Limb (tissue), 2 donors: ENCODE results near the gene AQR.
"Not testable (repeated sequence)": the region's sequence is repeated elsewhere in the genome, so short reads cannot be mapped to it uniquely, and the experiment has no call there.

Experiments
- DNase-seq, 2 donors: peaks; one replicate each; pipeline ENCODE4 v3.0.0-alpha.2; 2016; ENCODE audit errors: extremely low spot score in 2 of 2

AQR gene

GRCh38 chr15:34969340-34970097 lies at the start of gene AQR:
Gene AQR (minus strand): TSS chr15:34969742. CDS start chr15:34969613, 129 bp downstream.
- DNase-seq = peak; percentile 92 to 97

DNA sequence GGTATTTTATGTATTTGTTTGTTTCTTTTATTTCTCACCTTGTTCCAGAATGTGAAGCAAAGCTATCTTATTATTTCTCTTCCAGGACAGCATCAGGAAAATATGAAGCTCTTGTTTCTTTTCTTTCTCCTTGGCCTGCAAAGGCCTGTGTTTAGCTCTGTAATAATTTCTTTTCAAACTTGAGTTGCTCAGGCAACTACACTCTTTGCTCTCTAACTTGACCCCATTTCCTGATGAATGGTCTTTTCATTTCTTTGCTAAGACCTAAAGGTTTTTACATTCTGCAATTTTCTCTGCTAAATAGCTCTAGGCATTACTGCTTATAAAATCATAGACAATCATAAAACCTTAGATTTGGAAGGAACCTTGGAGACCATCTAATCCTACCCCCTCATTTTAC lies 44.7 kb upstream of the AQR start:
- no peak for DNase-seq

DNA sequence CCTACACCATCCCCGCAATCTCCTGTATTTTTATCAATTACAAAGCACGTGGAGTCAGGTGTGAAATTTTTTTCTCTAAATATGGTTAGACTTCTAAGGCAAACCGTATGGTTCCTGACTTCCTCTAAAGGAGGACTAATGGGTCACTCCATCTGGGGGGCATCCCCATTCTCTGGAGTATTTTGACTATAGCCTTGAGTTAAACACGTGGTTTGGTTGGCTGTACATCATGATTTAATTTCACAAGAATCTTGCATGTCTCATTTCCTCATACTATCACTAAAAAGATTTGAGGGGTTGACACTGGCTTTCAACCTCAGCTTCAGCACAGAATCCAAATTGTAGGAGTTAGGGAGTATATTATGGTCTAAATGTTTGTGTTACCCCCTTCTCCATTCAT lies 43.8 kb upstream of the AQR start:
- DNase-seq = no peak

DNA sequence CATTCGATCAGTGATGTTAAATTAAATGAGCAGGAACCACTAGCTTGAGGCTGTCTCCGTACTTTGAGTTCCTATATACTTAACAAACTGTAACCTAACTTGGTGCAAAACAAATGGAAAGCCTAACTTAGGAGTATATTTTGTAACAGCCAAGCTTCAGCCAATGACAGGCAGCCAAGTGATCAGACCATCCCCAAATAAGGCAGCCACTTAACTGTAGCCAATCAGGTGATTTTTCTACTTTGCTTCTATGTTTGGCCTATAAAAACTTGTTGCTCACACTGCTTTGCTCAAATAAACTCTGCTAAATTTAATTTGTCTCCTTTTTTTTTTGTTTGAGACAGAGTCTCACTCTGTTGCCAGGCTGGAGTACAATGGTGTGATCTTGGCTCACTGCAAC lies 37.9 kb upstream of the AQR start:
- DNase-seq = no peak

GRCh38 chr15:35005933-35006332 lies 36.4 kb upstream of the AQR start:
- DNase-seq = no peak

DNA sequence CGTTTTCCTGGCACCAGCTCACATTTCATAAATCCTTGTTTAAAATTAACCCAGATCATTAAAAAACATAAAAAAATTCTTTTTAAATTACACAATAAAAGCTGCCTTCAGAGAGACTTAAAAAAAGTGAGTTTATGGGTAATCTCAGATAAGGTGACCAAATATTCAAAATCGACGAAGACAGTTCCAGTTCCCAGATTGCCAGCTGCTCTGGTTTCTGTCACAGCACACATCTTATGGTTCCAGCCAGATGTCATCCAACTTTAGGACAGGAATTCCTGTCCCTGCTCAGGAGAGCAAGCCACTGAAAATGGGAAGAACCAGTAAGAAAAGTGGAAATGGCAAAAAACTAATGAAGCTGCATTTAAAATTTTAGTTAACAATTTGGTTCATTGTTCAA lies 34.4 kb upstream of the AQR start:
- no peak for DNase-seq

- no peak for DNase-seq
These were observed 31.0 kb upstream of the AQR start for GRCh38 chr15:35000511-35000910.

DNA sequence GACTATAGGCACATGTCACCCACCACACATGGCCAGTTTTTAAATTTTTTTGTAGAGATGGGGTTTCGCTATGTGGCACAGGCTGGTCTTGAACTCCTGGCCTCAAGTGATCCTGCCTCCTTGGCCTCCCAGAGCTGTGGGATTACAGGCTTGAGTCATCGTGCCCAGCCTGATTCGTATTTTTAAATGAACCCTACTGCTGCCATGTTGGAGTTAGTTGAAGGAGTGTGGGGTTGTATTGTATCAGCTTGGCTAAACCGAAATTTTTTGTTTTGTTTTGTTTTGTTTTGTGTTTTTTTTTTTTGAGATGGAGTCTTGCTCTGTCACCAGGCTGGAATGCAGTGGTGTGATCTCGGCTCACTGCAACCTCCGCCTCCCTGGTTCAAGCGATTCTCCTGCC lies 30.4 kb upstream of the AQR start:
- DNase-seq = no peak

GRCh38 chr15:34994925-34995324 lies 25.4 kb upstream of the AQR start:
- DNase-seq = no peak

GRCh38 chr15:34993877-34994276 lies 24.3 kb upstream of the AQR start:
- no peak for DNase-seq

- DNase-seq = no peak
These were observed 23.9 kb upstream of the AQR start for GRCh38 chr15:34993412-34993811.

GRCh38 chr15:34988027-34988902 lies 18.7 kb upstream of the AQR start, which contains the start of gene ZNF770:
Gene ZNF770 (minus strand): TSS chr15:34988287. CDS start chr15:34983434, 4,853 bp downstream.
- peak; percentile 73 to 91 for DNase-seq

DNA sequence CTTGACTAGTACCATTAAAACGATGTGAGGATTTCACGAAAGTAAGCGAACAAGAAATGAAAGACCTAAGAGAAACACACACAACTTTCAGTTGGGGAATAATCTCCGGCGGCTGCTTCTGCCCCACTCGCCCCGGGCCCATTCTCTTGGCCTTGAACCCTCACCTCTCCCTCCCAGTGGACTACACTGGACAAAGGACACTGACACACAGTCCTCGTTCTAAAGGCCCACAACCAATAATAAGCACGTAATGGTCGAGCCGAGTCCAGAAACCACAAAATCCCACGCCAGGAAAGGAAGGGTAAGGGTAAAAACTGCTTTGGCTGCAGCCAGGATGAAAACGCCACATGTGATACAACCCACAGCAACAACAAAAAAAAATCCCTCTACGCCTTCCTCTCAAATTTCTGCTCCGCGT lies 18.1 kb upstream of the AQR start:
- DNase-seq = no peak

DNA sequence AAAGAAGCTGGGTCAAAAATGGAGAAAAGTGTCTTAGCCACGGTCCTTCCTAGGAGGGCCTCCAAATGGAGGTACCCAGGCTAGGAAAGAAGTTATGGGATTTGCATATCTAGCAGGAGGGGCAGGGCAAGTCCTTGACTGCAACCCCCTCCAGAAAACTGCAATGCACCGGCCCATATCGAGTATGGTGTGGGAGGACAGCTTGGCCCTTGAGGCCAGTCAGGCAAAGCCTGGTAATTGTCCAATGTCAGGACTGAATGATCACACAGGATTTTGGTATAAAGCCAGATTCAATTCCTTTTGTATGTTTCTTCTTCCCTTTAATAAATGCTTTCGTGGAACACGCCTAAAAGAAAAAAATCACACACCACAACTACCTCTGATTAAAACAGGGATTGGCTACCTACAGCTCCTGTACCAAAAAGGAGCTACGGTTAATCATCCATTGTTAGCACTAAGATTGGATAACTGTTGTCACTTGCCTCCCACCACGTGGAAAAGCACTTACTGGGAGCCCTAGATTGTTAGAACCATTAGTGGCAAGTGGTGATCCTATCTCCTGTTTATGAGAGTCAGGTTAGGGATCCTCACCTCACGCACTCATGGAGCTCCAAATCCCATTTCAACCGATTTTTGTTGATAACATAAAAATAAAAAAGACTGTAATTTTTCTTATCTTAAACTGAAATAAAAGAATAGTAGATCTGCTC lies 17.4 kb upstream of the AQR start:
- DNase-seq = no peak

DNA sequence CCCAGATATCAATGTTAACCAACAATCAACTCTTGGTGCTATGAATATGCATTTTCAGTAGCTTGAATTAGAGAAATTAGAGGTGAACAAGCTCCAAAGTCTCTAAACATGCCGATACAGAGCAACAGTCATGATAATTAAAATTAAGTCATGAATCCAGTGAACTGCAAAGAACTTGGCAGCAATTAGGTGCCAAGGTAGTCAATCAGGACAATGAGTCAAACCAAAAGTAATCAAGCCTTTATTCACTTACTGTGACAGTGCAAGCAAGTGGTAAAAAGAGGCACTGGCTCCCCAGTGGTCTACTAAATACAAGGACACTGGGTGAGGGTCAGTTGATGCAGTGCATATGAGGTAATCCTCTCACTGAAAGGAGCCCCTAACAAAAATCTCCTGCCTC lies 16.8 kb upstream of the AQR start:
- DNase-seq = no peak

DNA sequence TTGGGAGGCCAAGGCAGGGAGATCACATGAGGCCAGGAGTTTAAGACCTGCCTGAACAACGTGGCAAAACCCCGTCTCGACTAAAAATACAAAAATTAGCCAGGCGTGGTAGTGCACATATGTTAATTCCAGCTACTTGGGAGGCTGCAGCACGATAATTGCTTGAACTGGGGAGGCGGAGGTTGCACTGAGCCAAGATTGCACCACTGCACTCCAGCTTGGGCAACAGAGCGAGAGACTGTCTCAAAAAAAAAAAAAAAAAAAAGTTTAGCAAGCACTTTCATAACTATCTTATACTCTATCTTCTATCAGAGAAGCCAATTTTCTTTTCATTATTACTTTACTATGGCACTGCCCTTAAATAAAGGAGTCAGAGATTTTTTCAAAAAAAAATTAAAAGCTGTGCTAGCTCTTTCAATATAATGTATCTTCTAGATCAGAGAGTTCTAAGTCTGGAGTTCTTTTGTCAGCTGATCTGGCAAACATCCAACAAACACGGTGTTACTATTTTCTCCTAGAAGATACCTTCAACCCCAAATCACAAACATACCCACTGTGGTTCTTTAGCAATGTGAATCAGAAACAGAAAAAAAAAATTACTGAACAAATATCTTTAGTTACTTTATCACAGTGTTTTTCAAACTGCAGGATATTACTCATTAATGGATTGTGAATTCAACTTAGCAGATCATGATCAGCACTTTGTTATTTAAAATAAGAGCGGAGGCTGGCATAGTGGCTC lies 15.5 kb upstream of the AQR start:
- no peak for DNase-seq

DNA sequence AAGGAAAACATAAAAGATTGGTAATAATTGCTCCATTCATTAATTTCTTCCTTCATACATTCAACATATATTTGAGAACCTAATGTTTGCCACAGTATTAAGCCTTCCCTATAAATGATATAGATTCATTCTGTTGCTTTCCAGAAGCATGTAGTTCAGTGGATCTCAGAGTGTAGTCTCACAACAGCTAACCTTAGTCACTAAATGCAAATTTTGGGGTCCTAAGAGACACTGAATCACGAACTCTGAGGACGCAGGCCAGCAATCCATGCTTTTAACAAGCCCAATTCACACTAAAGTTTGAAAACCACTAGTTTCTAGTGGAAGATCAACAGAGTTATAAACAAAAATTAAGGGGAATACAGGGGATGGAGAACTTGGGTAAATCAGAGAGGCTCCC lies 7.2 kb upstream of the AQR start:
- DNase-seq = no peak

DNA sequence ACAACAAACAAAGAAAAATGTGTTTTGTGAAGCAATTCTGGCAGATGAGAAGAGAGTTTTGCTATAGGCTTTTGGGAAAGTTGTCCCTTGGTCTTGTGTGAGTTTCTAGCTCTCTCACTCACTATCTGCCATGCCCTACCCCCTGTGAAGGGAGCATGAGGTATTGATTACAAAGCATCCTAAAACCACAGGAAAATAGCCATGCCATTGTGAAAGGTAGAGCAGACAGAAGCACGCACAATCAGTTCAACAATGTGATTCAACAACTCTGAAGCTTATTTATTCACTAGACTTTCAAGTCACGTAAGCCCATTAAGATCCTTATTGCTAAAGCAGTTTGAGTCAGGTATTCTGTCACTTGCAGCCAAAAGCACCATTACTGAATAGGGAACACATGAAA lies 6.5 kb upstream of the AQR start:
- DNase-seq = no peak

DNA sequence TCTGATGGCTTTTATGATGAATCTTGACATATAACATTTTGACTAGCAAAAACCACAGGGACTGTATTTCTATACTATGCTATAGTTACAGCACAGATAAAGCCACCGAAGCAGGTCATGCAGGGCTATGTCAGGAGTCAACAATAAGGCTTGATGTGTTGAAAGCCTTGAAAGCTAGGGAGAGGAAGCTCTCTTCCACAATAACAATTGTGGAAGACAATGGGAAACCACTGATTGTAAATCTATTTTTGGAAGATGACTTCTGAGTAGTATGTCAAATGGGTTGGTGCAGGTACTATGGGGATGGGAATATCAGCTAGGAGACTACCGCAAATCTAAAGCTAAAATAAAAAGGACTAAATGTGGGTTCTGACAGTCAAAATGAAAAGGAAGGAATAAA lies 4.0 kb upstream of the AQR start:
- no peak for DNase-seq

- DNase-seq = not testable (repeated sequence)
These were observed 629 bp upstream of the AQR start for GRCh38 chr15:34970098-34970643.

- no peak for DNase-seq
These were observed 5.3 kb downstream of the AQR start for GRCh38 chr15:34964277-34964676.
